ENCODE data around the gene PTPRR. TPM values are rescaled to one million over a fixed set of nuclear protein-coding genes. Genes with fewer than 3 reads are reported as not detected.

PTPRR gene
- polyA plus RNA-seq, 1 of the 3 experiments (the other 2 are of a cell fraction): 1.4 TPM

DNA sequence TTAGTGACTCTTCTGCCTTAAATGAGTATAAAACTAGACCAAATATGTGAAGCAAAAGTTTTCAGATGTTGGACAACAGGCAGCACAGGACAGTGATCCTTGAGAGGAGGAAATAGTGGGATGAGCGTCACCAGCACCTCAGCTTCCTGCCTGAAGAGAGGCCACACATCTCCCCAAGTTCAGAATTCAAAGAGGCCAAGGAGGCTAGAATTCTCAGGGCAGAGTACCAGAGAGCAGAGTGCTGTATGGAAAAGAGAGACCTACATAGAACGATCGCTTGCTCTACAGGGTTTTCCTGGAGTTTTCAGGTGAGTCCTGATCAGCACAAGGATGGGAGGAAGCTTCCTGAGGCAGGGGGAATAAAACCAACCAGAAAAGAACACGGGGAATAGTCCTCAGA lies 107.0 kb downstream of the PTPRR start:
- no peaks in the 10 kb centered on the region for H3K27me3 ChIP-seq (ENCODE audit: insufficient read depth)
- H2AFZ ChIP-seq (ENCODE audit: low read depth): no peak overlapping the region
- H3K79me2 ChIP-seq (ENCODE audit: insufficient read depth): no peaks in the 10 kb centered on the region
- H3K9me2 ChIP-seq: no peaks in the 10 kb centered on the region
- no peak overlapping the region for H3K4me3 ChIP-seq (ENCODE audit: low read depth in 2 of 2, low read length in 1 of 2)
- no peaks in the 10 kb centered on the region for H3K36me3 ChIP-seq (replicated peaks in 1 of 2; ENCODE audit: control insufficient read depth in 1 of 2, insufficient read depth in 2 of 2, low read length in 1 of 2)
- no peaks in the 10 kb centered on the region; a peak in 1 of 4 replicates for H3K4me1 ChIP-seq (ENCODE audit: control insufficient read depth in 1 of 2, insufficient read depth in 2 of 2, low read depth in 1 of 2, low read length in 1 of 2)
- H3K9me3 ChIP-seq: no peaks in the 10 kb centered on the region
- H4K20me1 ChIP-seq (ENCODE audit: insufficient read depth): no peaks in the 10 kb centered on the region
- no peak overlapping the region for H3K4me2 ChIP-seq
- no peak overlapping the region for H3K27ac ChIP-seq (ENCODE audit: low read depth in 2 of 2, low read length in 1 of 2)
- CTCF ChIA-PET: interaction anchor here (1.6 kb wide), 1 partner anchor 9 kb away, joined by 3 read pairs; no protein-coding TSS in a partner anchor
- POLR2A ChIA-PET: no interaction called here
- no peak overlapping the region for H3K9ac ChIP-seq
- DNase-seq: no peak
- H3F3A ChIP-seq (replicated peaks; ENCODE audit: insufficient read depth): no peaks in the 10 kb centered on the region
- WGBS (ENCODE audit: low lambda C conversion rate): 45% methylated on average over 4 of the region's 4 CpGs
- TF ChIP-seq, protein P1, sequence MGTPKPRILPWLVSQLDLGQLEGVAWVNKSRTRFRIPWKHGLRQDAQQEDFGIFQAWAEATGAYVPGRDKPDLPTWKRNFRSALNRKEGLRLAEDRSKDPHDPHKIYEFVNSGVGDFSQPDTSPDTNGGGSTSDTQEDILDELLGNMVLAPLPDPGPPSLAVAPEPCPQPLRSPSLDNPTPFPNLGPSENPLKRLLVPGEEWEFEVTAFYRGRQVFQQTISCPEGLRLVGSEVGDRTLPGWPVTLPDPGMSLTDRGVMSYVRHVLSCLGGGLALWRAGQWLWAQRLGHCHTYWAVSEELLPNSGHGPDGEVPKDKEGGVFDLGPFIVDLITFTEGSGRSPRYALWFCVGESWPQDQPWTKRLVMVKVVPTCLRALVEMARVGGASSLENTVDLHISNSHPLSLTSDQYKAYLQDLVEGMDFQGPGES (IDR thresholded peaks at IDR 0.05; ENCODE audit: low read depth, low read length): no peak
- TF ChIP-seq SMC3 (IDR thresholded peaks at IDR 0.05; ENCODE audit: low read depth, low read length) (no peak), TEAD4 (IDR thresholded peaks at IDR 0.05; ENCODE audit: borderline replicate concordance, insufficient read depth) (no peak), POLR2AphosphoS5 (IDR thresholded peaks at IDR 0.05; ENCODE audit: low read depth, low read length) (no peak), FOSL2 (IDR thresholded peaks at IDR 0.05; ENCODE audit: borderline replicate concordance, low read depth) (no peak), RAD21 (IDR thresholded peaks at IDR 0.05; ENCODE audit: low read length) (no peak), NFIC (IDR thresholded peaks at IDR 0.05; ENCODE audit: borderline replicate concordance) (no peak), FOXM1 (IDR thresholded peaks at IDR 0.05; ENCODE audit: low read depth) (no peak), RCOR1 (IDR thresholded peaks at IDR 0.05; ENCODE audit: low read length) (no peak), GATA2 (CRISPR knock-in tag; IDR thresholded peaks at IDR 0.05) (no peak)
- TF ChIP-seq, protein P2, sequence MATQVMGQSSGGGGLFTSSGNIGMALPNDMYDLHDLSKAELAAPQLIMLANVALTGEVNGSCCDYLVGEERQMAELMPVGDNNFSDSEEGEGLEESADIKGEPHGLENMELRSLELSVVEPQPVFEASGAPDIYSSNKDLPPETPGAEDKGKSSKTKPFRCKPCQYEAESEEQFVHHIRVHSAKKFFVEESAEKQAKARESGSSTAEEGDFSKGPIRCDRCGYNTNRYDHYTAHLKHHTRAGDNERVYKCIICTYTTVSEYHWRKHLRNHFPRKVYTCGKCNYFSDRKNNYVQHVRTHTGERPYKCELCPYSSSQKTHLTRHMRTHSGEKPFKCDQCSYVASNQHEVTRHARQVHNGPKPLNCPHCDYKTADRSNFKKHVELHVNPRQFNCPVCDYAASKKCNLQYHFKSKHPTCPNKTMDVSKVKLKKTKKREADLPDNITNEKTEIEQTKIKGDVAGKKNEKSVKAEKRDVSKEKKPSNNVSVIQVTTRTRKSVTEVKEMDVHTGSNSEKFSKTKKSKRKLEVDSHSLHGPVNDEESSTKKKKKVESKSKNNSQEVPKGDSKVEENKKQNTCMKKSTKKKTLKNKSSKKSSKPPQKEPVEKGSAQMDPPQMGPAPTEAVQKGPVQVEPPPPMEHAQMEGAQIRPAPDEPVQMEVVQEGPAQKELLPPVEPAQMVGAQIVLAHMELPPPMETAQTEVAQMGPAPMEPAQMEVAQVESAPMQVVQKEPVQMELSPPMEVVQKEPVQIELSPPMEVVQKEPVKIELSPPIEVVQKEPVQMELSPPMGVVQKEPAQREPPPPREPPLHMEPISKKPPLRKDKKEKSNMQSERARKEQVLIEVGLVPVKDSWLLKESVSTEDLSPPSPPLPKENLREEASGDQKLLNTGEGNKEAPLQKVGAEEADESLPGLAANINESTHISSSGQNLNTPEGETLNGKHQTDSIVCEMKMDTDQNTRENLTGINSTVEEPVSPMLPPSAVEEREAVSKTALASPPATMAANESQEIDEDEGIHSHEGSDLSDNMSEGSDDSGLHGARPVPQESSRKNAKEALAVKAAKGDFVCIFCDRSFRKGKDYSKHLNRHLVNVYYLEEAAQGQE (IDR thresholded peaks at IDR 0.05; ENCODE audit: low read depth, low read length): no peak
- TF ChIP-seq, protein P3, sequence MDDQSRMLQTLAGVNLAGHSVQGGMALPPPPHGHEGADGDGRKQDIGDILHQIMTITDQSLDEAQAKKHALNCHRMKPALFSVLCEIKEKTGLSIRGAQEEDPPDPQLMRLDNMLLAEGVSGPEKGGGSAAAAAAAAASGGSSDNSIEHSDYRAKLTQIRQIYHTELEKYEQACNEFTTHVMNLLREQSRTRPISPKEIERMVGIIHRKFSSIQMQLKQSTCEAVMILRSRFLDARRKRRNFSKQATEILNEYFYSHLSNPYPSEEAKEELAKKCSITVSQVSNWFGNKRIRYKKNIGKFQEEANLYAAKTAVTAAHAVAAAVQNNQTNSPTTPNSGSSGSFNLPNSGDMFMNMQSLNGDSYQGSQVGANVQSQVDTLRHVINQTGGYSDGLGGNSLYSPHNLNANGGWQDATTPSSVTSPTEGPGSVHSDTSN (IDR thresholded peaks at IDR 0.05): no peak
- TF ChIP-seq, protein P4, sequence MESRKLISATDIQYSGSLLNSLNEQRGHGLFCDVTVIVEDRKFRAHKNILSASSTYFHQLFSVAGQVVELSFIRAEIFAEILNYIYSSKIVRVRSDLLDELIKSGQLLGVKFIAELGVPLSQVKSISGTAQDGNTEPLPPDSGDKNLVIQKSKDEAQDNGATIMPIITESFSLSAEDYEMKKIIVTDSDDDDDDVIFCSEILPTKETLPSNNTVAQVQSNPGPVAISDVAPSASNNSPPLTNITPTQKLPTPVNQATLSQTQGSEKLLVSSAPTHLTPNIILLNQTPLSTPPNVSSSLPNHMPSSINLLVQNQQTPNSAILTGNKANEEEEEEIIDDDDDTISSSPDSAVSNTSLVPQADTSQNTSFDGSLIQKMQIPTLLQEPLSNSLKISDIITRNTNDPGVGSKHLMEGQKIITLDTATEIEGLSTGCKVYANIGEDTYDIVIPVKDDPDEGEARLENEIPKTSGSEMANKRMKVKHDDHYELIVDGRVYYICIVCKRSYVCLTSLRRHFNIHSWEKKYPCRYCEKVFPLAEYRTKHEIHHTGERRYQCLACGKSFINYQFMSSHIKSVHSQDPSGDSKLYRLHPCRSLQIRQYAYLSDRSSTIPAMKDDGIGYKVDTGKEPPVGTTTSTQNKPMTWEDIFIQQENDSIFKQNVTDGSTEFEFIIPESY (IDR thresholded peaks at IDR 0.05; ENCODE audit: borderline replicate concordance, low read depth): no peak
